GM12878 (cell line): ENCODE results near the gene PLB1. TPM values are rescaled to one million over a fixed set of nuclear protein-coding genes. Genes with fewer than 3 reads are reported as not detected.

ENCODE experiments used
- ATAC-seq: fragments of 200-7000 bp; cut with Tn5 transposase; 3 replicates; pipeline ENCODE4 v1.9.1; 2020; ENCODE audit warnings: mild to moderate bottlenecking, moderate library complexity
- BruUV-seq: library from RNA; stranded (reverse); fragments of 400-500 nt; replicated peaks from 2 replicates; lab custom pipeline; 2021; lab: Mats Ljungman, UMichigan
- CTCF ChIA-PET: fragments of 300-600 bp; sonication (Branson Sonifier 250); formaldehyde crosslinking; extraction: SDS; loops from one replicate; lab custom pipeline; 2021; ENCODE audit warnings: inconsistent platforms; lab: Yijun Ruan, JAX
- POLR2A ChIA-PET: fragments of 350-600 bp; formaldehyde crosslinking; extraction: SDS; loops from one replicate; lab custom pipeline; 2021; ENCODE audit warnings: inconsistent platforms; lab: Charles Lee
- RAD21 ChIA-PET: fragments of 300-600 bp; sonication (Branson Sonifier 250); formaldehyde crosslinking; loops from one replicate; lab custom pipeline; 2023; ENCODE audit warnings: antibody characterized with exemption; ENCODE audit not compliant: unreplicated experiment; lab: Charles Lee
- SMC1A ChIA-PET: fragments of 300-600 bp; sonication (Branson Sonifier 250); formaldehyde crosslinking; loops from one replicate; lab custom pipeline; 2023; ENCODE audit not compliant: unreplicated experiment, uncharacterized antibody; lab: Charles Lee
- DNase-seq: peaks from one replicate; pipeline ENCODE4 v3.0.0-alpha.2; 2011; ENCODE audit warnings: low read depth, low spot score
- FAIRE-seq: peaks from 3 replicates; lab custom pipeline; 2011; peaks lifted over from hg19 to GRCh38; lab: Jason Lieb, UNC
- H2AFZ ChIP-seq: 2 replicates; pipeline ENCODE4 v1.6.0; 2011; ENCODE audit warnings: low read depth, low read length, control low read depth; ENCODE audit not compliant: control insufficient read depth
- H3K27ac ChIP-seq: 2 replicates; pipeline ENCODE4 v1.5.1; 2011; ENCODE audit warnings: control low read depth; ENCODE audit not compliant: control insufficient read depth, insufficient read depth
- H3K27me3 ChIP-seq, 2 experiments: replicated peaks in 1 of 2; 2 replicates each; pipeline versions ENCODE4 v1.6.0 to v1.6.1; 2011; ENCODE audit warnings: low read length in 1 of 2; ENCODE audit not compliant: control insufficient read depth in 2 of 2, insufficient read depth in 2 of 2
- H3K36me3 ChIP-seq, 2 experiments: 2 replicates each; pipeline ENCODE4 v1.5.1; 2011; ENCODE audit warnings: low read length in 1 of 2; ENCODE audit not compliant: control insufficient read depth in 2 of 2, insufficient read depth in 2 of 2
- H3K4me1 ChIP-seq: 2 replicates; pipeline ENCODE4 v1.6.1; 2011; ENCODE audit warnings: mild to moderate bottlenecking, low read length, moderate library complexity, mixed read lengths; ENCODE audit not compliant: control insufficient read depth, insufficient read depth
- H3K4me2 ChIP-seq: 2 replicates; pipeline ENCODE4 v1.6.0; 2011; ENCODE audit warnings: control low read depth; ENCODE audit not compliant: control insufficient read depth, insufficient read depth
- H3K4me3 ChIP-seq: fragments of 200-600 bp; sonication (generic); 2 replicates; pipeline ENCODE4 v1.5.1; 2016
- H3K79me2 ChIP-seq: 2 replicates; pipeline ENCODE4 v1.6.0; 2011; ENCODE audit warnings: low read length; ENCODE audit not compliant: control insufficient read depth, insufficient read depth
- H3K9ac ChIP-seq: 2 replicates; pipeline ENCODE4 v1.8.0; 2011; ENCODE audit warnings: low read length, control low read depth, mixed read lengths; ENCODE audit not compliant: control insufficient read depth, insufficient read depth
- H3K9me3 ChIP-seq: replicated peaks from 3 replicates; pipeline ENCODE4 v1.5.1; 2011; ENCODE audit warnings: mild to moderate bottlenecking, low read length; ENCODE audit not compliant: control insufficient read depth, insufficient read depth
- H4K20me1 ChIP-seq: 2 replicates; pipeline ENCODE4 v1.6.0; 2011; ENCODE audit not compliant: control insufficient read depth, insufficient read depth
- CEBPB ChIP-seq, 2 experiments: fragments of 150-350 bp in 1 of 2; IDR thresholded peaks; 2 replicates each; pipeline ENCODE4 v1.6.1; 2012 to 2014; ENCODE audit warnings: low read depth in 2 of 2, low read length in 2 of 2, borderline replicate concordance in 1 of 2, inconsistent platforms in 1 of 2
- CHD1 ChIP-seq: IDR thresholded peaks from 2 replicates; pipeline ENCODE4 v1.6.1; 2012; ENCODE audit warnings: low read depth, low read length, improper control_type of control experiment
- HDAC2 ChIP-seq: fragments of 200-600 bp; sonication (generic); IDR thresholded peaks from 2 replicates; pipeline ENCODE4 v1.6.1; 2017
- MEF2A ChIP-seq: IDR thresholded peaks from 2 replicates; pipeline ENCODE4 v1.6.1; 2011; ENCODE audit warnings: low read depth, mild to moderate bottlenecking, low read length, moderate library complexity; ENCODE audit not compliant: insufficient read depth
- NR2C1 ChIP-seq: fragments of 450-650 bp; IDR thresholded peaks from 2 replicates; pipeline ENCODE4 v1.6.1; 2017; ENCODE audit warnings: antibody characterized with exemption, mild to moderate bottlenecking, moderate library complexity
- NR2F1 ChIP-seq: fragments of 450-650 bp; conservative IDR thresholded peaks from 2 replicates; pipeline ENCODE4 v1.6.1; 2017; ENCODE audit warnings: mild to moderate bottlenecking
- POLR2AphosphoS5 ChIP-seq: IDR thresholded peaks from 2 replicates; pipeline ENCODE4 v1.6.1; 2011; ENCODE audit warnings: mild to moderate bottlenecking, low read length, inconsistent platforms
- RUNX3 ChIP-seq: IDR thresholded peaks from 2 replicates; pipeline ENCODE4 v1.6.1; 2012; ENCODE audit warnings: low read length, inconsistent platforms
- SMAD1 ChIP-seq: fragments of 450-650 bp; IDR thresholded peaks from 2 replicates; pipeline ENCODE4 v1.6.1; 2018; ENCODE audit warnings: mild to moderate bottlenecking, low read depth; ENCODE audit not compliant: partially characterized antibody
- WRNIP1 ChIP-seq: IDR thresholded peaks from 2 replicates; pipeline ENCODE4 v1.6.1; 2011; ENCODE audit warnings: low read depth, low read length, improper control_type of control experiment, borderline replicate concordance
- ZBTB33 ChIP-seq: fragments of 450-650 bp; IDR thresholded peaks from 2 replicates; pipeline ENCODE4 v1.6.1; 2017; ENCODE audit warnings: mild to moderate bottlenecking
- WGBS: methylation state at CpG from one replicate; pipeline ENCODE4 v1.1.6; 2016; ENCODE audit warnings: low lambda C conversion rate; ENCODE audit not compliant: insufficient replicate concordance, insufficient coverage; ENCODE audit errors: missing lambda C conversion rate; 5-methylcytosine and 5-hydroxymethylcytosine counted together
- in situ Hi-C: fragments of 300-500 bp; cut with MboI; formaldehyde crosslinking; loops from 9 replicates; pipeline ENCODE4 v1.14.3; 2018; ENCODE audit warnings: mixed read lengths
- intact Hi-C: fragments of 100-400 bp; cut with micrococcal nuclease; formaldehyde crosslinking; loops from one replicate; pipeline ENCODE4 v1.14.2; 2022; ENCODE audit not compliant: unreplicated experiment
- polyA plus RNA-seq, 11 experiments: library from polyadenylated mRNA; depleted of rRNA in 4 of 11; unstranded in 6 of 11; stranded (reverse) in 5 of 11; fragments of >200 nt; fragmentation: Nextera tagmentation in 4 of 11; fragmentation: Illumina TruSeq in 1 of 11; extraction: Ambion mirVana in 4 of 11; extraction: Trizol in 1 of 11; gene quantifications; 1 replicate in 1 of 11; 2 replicates in 10 of 11; pipeline versions ENCODE4 v1.2.1 to v1.2.3, GENCODE V29; 2011 to 2016; ENCODE audit warnings: inconsistent platforms in 2 of 11, missing spikeins in 2 of 11, low read depth in 1 of 11
- total RNA-seq, 4 experiments: library from RNA; depleted of rRNA in 3 of 4; stranded (reverse); fragments of >200 nt in 3 of 4; fragmentation: Illumina TruSeq in 1 of 4; extraction: Trizol in 1 of 4; gene quantifications; 2 replicates each; pipeline versions ENCODE4 v1.2.1 to v1.2.3, GENCODE V29; 2013 to 2021
- TF ChIP-seq, protein P1 (sequence below): fragments of 450-650 bp; IDR thresholded peaks from 2 replicates; pipeline ENCODE4 v1.6.1; 2017; ENCODE audit warnings: antibody characterized with exemption, mild to moderate bottlenecking, moderate library complexity

The PLB1 gene
- total and polyA plus RNA-seq, 10 of the 15 experiments (the other 5 are each of a cell fraction or from before 2014, with no cell fraction given) = 0.03 to 0.49 (median 0.28) TPM

GRCh38 chr2:28544922-28545589, 49.2 kb downstream of the PLB1 start:
- no peak overlapping the region for H3K4me3 ChIP-seq
- CTCF ChIA-PET = interaction anchor here (1.5 kb wide), 1 partner anchor 22 kb away, joined by 5 read pairs; no protein-coding TSS in a partner anchor
- H3K4me1 ChIP-seq = no peaks in the 10 kb centered on the region
- no TSS peak for BruUV-seq
- in situ Hi-C loops (no loop called here), intact Hi-C loops (no loop called here)
- H3K27me3 ChIP-seq = no peaks in the 10 kb centered on the region; a peak in 1 of 4 replicates
- ATAC-seq (peak; percentile 69), FAIRE-seq (no peak), DNase-seq (no peak)
- RAD21 ChIA-PET = no interaction called here
- no peak overlapping the region for H2AFZ ChIP-seq
- WGBS = 30% methylated on average over 18 of the region's 18 CpGs
- TF ChIP-seq CEBPB (IDR thresholded peaks at IDR 0.05; ENCODE audit: borderline replicate concordance in 1 of 2, low read depth in 2 of 2, low read length in 2 of 2) (no peak), WRNIP1 (no peak), HDAC2 (no peak), RUNX3 (no peak)
- SMC1A ChIA-PET = no interaction called here
- H3K9ac ChIP-seq = no peak overlapping the region
- POLR2A ChIA-PET = no interaction called here
- no peaks in the 10 kb centered on the region for H3K9me3 ChIP-seq
- no peaks in the 10 kb centered on the region for H4K20me1 ChIP-seq
- no peak overlapping the region for H3K27ac ChIP-seq
- no peaks in the 10 kb centered on the region for H3K79me2 ChIP-seq
- no peak overlapping the region for H3K4me2 ChIP-seq
- H3K36me3 ChIP-seq = no peaks in the 10 kb centered on the region

DNA sequence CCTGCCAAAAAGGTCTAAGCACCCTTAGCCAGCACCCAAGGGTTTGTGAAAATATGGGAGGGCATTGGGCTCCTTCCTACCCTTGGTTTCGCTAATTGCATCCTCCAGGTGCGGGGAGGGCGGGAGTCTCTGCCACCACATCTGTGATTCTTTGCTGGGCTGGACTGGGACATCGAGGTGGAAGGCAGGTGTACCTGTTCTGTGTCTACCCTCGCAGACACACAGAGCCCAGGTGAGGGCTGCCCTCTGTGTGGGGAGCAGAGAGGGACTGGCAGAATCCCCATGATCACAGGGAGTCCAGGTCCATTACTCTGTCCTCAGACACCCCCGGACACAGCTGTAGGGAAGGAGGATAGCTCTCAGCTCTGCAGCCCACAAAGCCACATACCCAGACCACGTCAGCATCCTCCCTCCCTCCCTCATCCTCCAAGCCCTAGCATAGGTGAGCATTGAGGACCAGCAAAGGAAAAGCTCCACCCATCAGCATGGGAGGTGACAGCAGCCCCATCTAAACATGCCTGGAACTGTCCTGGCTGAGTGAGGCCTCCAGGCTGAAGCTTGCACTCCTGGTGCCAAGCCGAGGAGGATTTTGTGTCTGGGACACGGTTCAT, 49.8 kb downstream of the PLB1 start:
- POLR2A ChIA-PET = no interaction called here
- H4K20me1 ChIP-seq = no peaks in the 10 kb centered on the region
- H3K4me1 ChIP-seq = no peaks in the 10 kb centered on the region
- H2AFZ ChIP-seq = no peak overlapping the region
- H3K79me2 ChIP-seq = no peaks in the 10 kb centered on the region
- no peak overlapping the region for H3K9ac ChIP-seq
- no peaks in the 10 kb centered on the region for H3K36me3 ChIP-seq
- FAIRE-seq = no peak
- intact Hi-C loops = no loop called here
- no peaks in the 10 kb centered on the region; a peak in 1 of 4 replicates for H3K27me3 ChIP-seq
- no peak overlapping the region for H3K27ac ChIP-seq
- CTCF ChIA-PET = interaction anchor here (0.5 to 1.5 kb wide), 2 partner anchors 21 to 573 kb away, joined by 3 to 5 read pairs; no protein-coding TSS in a partner anchor
- in situ Hi-C loops = no loop called here
- SMC1A ChIA-PET = no interaction called here
- H3K9me3 ChIP-seq = no peaks in the 10 kb centered on the region
- RAD21 ChIA-PET = no interaction called here
- H3K4me2 ChIP-seq = no peak overlapping the region
- H3K4me3 ChIP-seq = no peak overlapping the region
- 31% methylated on average over 9 of the region's 9 CpGs for WGBS
- BruUV-seq = no TSS peak
- ATAC-seq = peak; percentile 52
- DNase-seq = no peak
- TF ChIP-seq SMAD1 (no peak), NR2F1 (no peak), NR2C1 (no peak), CHD1 (no peak), MEF2A (no peak), ZBTB33 (no peak), POLR2AphosphoS5 (no peak)
- TF ChIP-seq, protein P1, sequence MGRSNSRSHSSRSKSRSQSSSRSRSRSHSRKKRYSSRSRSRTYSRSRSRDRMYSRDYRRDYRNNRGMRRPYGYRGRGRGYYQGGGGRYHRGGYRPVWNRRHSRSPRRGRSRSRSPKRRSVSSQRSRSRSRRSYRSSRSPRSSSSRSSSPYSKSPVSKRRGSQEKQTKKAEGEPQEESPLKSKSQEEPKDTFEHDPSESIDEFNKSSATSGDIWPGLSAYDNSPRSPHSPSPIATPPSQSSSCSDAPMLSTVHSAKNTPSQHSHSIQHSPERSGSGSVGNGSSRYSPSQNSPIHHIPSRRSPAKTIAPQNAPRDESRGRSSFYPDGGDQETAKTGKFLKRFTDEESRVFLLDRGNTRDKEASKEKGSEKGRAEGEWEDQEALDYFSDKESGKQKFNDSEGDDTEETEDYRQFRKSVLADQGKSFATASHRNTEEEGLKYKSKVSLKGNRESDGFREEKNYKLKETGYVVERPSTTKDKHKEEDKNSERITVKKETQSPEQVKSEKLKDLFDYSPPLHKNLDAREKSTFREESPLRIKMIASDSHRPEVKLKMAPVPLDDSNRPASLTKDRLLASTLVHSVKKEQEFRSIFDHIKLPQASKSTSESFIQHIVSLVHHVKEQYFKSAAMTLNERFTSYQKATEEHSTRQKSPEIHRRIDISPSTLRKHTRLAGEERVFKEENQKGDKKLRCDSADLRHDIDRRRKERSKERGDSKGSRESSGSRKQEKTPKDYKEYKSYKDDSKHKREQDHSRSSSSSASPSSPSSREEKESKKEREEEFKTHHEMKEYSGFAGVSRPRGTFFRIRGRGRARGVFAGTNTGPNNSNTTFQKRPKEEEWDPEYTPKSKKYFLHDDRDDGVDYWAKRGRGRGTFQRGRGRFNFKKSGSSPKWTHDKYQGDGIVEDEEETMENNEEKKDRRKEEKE = no peak
